Stimulated activated naive CD8-positive, alpha-beta T cell treated with anti-CD3 and anti-CD28 coated beads, Interleukin-15, Interleukin-2, amounts not matched to agents 100 ng/mL and 50 ng/mL, for 24 hours (primary cell): Measurements from ENCODE around the gene CYP4B1.
"Not testable (repeated sequence)": the region's sequence is repeated elsewhere in the genome, so short reads cannot be mapped to it uniquely, and the experiment has no call there.

Experiments
- H3K27ac Mint-ChIP-seq: one replicate; pipeline ENCODE4 v1.8.0; 2021; ENCODE audit warnings: mild to moderate bottlenecking, mixed read lengths
- H3K27me3 Mint-ChIP-seq: one replicate; pipeline ENCODE4 v1.8.0; 2021; ENCODE audit warnings: mixed read lengths
- H3K36me3 Mint-ChIP-seq: one replicate; pipeline ENCODE4 v1.8.0; 2021; ENCODE audit warnings: low read depth, mixed read lengths
- H3K4me1 Mint-ChIP-seq: one replicate; pipeline ENCODE4 v1.8.0; 2021; ENCODE audit warnings: low read depth, mixed read lengths
- H3K4me3 Mint-ChIP-seq: one replicate; pipeline ENCODE4 v1.8.0; 2021; ENCODE audit warnings: mild to moderate bottlenecking, mixed read lengths
- H3K9me3 Mint-ChIP-seq: one replicate; pipeline ENCODE4 v1.8.0; 2021; ENCODE audit warnings: mixed read lengths

The CYP4B1 gene

DNA sequence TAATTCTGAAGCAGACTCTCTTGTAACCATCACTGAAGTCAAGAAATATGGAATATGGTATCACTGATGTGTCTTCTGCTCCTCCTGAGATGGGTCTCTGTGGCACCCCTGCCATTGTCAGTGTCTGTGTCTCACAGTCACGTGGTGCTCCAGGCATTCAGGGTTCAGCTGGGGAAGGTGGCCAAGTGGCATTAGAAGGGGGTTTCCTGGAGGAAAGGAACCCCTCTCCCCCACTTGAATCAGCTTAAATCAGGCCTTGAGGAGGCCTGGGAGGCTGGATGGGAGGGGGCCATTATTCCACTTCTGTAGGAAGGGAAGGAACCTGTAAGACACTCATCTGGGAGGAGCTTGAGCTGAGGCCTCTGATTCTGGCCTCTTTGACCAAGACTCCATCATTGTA lies 20.5 kb downstream of the CYP4B1 start:
- H3K27ac Mint-ChIP-seq, result no peak overlapping the region
- no peaks in the 10 kb centered on the region for H3K36me3 Mint-ChIP-seq
- no peaks in the 10 kb centered on the region for H3K9me3 Mint-ChIP-seq
- H3K4me1 Mint-ChIP-seq, result no peaks in the 10 kb centered on the region
- H3K27me3 Mint-ChIP-seq, result peaks cover 3% of the 10 kb centered on the region
- H3K4me3 Mint-ChIP-seq, result no peak overlapping the region

- Mint-ChIP-seq H3K4me3 (no peak overlapping the region), H3K36me3 (no peaks in the 10 kb centered on the region), H3K27me3 (peaks cover 3% of the 10 kb centered on the region), H3K27ac (no peak overlapping the region), H3K9me3 (no peaks in the 10 kb centered on the region), H3K4me1 (no peaks in the 10 kb centered on the region)
Measured at GRCh38 chr1:46820076-46820475, 21.2 kb downstream of the CYP4B1 start.

GRCh38 chr1:46820560-46821060 lies 21.8 kb downstream of the CYP4B1 start:
- Mint-ChIP-seq H3K27ac (no peak overlapping the region), H3K27me3 (peaks cover 3% of the 10 kb centered on the region), H3K36me3 (no peaks in the 10 kb centered on the region), H3K9me3 (no peaks in the 10 kb centered on the region), H3K4me1 (no peaks in the 10 kb centered on the region), H3K4me3 (no peak overlapping the region)

DNA sequence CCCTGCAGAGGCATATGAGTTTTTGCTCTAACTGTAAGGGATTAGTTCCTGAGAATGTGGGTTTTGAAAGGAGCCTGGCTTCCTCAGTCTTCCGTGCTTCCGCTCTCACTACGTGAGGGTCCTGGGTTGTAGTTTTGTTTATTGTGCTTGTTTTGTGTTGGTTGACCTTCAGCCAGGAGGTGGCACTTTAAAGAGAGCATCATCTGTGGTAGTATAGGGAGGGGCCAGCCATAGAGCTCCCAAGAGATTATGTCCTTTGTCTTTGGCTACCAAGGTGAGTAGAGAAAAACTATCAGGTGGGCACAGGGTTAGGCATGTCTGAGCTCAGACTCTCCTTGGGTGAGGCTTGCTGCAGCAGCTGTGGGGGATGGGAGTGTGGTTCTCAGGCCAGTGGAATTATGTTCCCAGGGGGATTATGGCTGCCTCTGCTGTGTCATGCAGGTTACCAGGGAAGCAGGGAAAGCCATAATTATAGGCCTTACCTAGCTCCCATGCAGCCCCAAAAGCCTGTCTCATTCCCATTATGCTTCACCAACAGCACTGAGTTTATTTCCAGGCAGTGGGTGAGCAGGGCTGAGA lies 23.5 kb downstream of the CYP4B1 start:
- Mint-ChIP-seq H3K27ac (no peak overlapping the region), H3K27me3 (peaks cover 3% of the 10 kb centered on the region), H3K4me3 (no peak overlapping the region), H3K4me1 (no peaks in the 10 kb centered on the region), H3K36me3 (no peaks in the 10 kb centered on the region), H3K9me3 (no peaks in the 10 kb centered on the region)

DNA sequence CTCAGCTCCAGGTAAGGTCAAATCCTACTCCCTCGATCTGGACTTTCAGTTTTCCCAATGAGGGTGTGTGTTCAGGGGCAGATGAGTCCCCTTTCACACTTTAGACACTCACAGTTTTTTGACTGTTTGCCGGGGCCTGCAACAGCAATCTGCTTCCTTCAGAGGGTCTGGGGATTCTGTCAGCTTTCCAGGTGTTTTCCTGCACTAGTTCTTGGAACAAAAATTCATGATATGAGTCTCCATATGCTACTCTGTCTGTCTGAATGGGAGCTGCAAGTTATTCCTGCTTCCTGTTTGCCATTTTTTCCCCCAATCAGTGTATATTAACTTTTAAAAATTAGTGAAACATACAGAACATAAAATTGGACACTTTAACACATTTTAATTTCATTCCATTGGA lies 24.3 kb downstream of the CYP4B1 start:
- Mint-ChIP-seq H3K27ac (no peak overlapping the region), H3K27me3 (peaks cover 9% of the 10 kb centered on the region), H3K4me3 (no peak overlapping the region), H3K36me3 (no peaks in the 10 kb centered on the region), H3K4me1 (no peaks in the 10 kb centered on the region), H3K9me3 (no peaks in the 10 kb centered on the region)

DNA sequence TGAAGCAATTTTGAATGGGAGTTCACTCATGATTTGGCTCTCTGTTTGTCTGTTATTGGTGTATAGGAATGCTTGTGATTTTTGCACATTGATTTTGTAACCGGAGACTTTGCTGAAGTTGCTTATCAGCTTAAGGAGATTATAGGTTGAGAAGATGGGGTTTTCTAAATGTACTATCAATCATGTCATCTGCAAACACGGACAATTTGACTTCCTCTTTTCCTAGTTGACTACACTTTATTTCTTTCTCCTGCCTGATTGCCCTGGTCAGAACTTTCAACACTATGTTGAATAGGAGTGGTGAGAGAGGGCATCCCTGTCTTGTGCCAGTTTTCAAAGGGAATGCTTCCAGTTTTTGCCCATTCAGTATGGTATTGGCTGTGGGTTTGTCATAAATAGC lies 28.0 kb downstream of the CYP4B1 start:
- H3K4me1 Mint-ChIP-seq, H3K27ac Mint-ChIP-seq, H3K4me3 Mint-ChIP-seq, H3K9me3 Mint-ChIP-seq, H3K36me3 Mint-ChIP-seq: not testable (repeated sequence)
- H3K27me3 Mint-ChIP-seq, result peaks cover 29% of the 10 kb centered on the region

DNA sequence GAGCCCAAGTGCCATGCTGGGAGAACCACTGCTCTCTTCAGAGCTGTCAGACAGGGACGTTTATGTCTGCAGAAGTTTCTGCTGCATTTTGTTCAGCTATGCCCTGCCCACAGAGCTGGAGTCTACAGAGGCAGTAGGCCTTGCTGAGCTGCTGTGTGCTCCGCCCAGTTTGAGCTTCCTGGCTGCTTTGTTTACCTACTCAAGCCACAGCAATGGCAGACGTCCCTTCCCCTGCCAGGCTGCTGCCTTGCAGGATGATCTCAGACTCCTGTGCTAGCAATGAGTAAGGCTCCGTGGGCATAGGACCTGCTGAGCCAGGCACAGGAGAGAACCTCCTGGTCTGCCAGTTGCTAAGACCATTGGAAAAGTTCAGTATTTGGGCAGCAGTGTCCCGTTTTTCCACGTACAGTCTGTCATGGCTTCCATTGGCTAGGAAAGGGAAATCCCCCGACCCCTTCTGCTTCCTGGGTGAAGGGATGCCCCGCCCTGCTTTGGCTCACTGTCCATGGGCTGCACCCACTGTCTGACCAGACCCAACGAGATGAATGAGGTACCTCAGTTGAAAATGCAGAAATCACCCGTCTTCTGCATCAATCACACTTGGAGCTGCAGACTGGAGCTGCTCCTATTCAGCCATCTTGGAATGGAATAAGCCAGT lies 31.9 kb downstream of the CYP4B1 start:
- no peak overlapping the region for H3K27ac Mint-ChIP-seq
- H3K27me3 Mint-ChIP-seq, result peaks cover 37% of the 10 kb centered on the region
- H3K36me3 Mint-ChIP-seq, result no peaks in the 10 kb centered on the region
- H3K4me1 Mint-ChIP-seq, result no peaks in the 10 kb centered on the region
- no peak overlapping the region for H3K4me3 Mint-ChIP-seq
- no peaks in the 10 kb centered on the region for H3K9me3 Mint-ChIP-seq

- not testable (repeated sequence) for H3K36me3 Mint-ChIP-seq, H3K27ac Mint-ChIP-seq
Measured at GRCh38 chr1:46835469-46835868, 36.6 kb downstream of the CYP4B1 start.

GRCh38 chr1:46846386-46846785 lies 47.5 kb downstream of the CYP4B1 start:
- not testable (repeated sequence) for H3K36me3 Mint-ChIP-seq, H3K4me3 Mint-ChIP-seq, H3K4me1 Mint-ChIP-seq, H3K9me3 Mint-ChIP-seq, H3K27ac Mint-ChIP-seq
- H3K27me3 Mint-ChIP-seq, result peaks cover 51% of the 10 kb centered on the region

More at GRCh38 chr1:46835469-46835868, 36.6 kb downstream of the CYP4B1 start:
- H3K27me3 Mint-ChIP-seq, result peaks cover 33% of the 10 kb centered on the region
- not testable (repeated sequence) for H3K9me3 Mint-ChIP-seq, H3K4me3 Mint-ChIP-seq, H3K4me1 Mint-ChIP-seq

GRCh38 chr1:46857660-46858065 lies 58.8 kb downstream of the CYP4B1 start:
- H3K9me3 Mint-ChIP-seq, H3K4me3 Mint-ChIP-seq, H3K36me3 Mint-ChIP-seq, H3K4me1 Mint-ChIP-seq, H3K27ac Mint-ChIP-seq: not testable (repeated sequence)
- peaks cover 12% of the 10 kb centered on the region for H3K27me3 Mint-ChIP-seq

- H3K4me1 Mint-ChIP-seq, result peaks cover 5% of the 10 kb centered on the region
- peaks cover 12% of the 10 kb centered on the region for H3K9me3 Mint-ChIP-seq
- no peak overlapping the region for H3K4me3 Mint-ChIP-seq
- H3K36me3 Mint-ChIP-seq, result no peaks in the 10 kb centered on the region
- no peak overlapping the region for H3K27ac Mint-ChIP-seq
- H3K27me3 Mint-ChIP-seq, result peaks cover 24% of the 10 kb centered on the region
Measured at GRCh38 chr1:46862348-46862747, 63.5 kb downstream of the CYP4B1 start.
